ENCODE measurements around the gene NKAIN1.
A peak's percentile ranks its signal among the peaks of the same experiment; 100 is the strongest.

The NKAIN1 gene

GRCh38 chr1:31234870-31235269, 4.8 kb downstream of the NKAIN1 start:
- DNase-seq (ENCODE audit: low read depth), result no peak

GRCh38 chr1:31234123-31234708, 5.5 kb downstream of the NKAIN1 start:
- H3K4me3 ChIP-seq (ENCODE audit: low read depth, low read length), result no peak overlapping the region
- no peak for DNase-seq (ENCODE audit: low read depth)

More at GRCh38 chr1:31234870-31235269, 4.8 kb downstream of the NKAIN1 start:
- H3K4me3 ChIP-seq (ENCODE audit: low read depth, low read length), result no peak overlapping the region

DNA sequence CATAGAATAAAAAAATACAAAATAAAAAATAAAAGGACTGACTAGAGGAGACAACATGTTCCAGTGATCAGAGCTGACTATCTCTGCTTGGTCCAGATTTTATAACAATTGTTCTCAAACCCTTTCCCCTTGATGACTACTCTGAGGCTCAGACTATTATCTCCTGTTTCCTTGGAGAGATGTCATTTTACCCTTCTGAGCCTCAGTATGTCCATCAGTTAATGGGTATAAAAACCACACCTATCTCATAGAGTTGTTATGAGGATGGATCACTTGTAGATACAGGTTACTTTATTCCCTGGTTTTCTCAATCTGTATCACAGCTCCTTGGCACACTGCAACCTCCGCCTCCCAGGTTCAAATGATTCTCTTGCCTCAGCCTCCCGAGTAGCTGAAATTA, 7.0 kb downstream of the NKAIN1 start:
- no peak overlapping the region for H3K4me3 ChIP-seq (ENCODE audit: low read depth, low read length)
- no peak for DNase-seq (ENCODE audit: low read depth)

GRCh38 chr1:31231802-31232201, 7.9 kb downstream of the NKAIN1 start:
- no peak overlapping the region for H3K4me3 ChIP-seq (ENCODE audit: low read depth, low read length)
- no peak for DNase-seq (ENCODE audit: low read depth)

GRCh38 chr1:31230378-31230777, 9.3 kb downstream of the NKAIN1 start:
- no peak for DNase-seq (ENCODE audit: low read depth)
- H3K4me3 ChIP-seq (ENCODE audit: low read depth, low read length), result no peak overlapping the region

GRCh38 chr1:31228986-31229385, 10.7 kb downstream of the NKAIN1 start:
- DNase-seq (ENCODE audit: low read depth), result no peak
- no peak overlapping the region for H3K4me3 ChIP-seq (ENCODE audit: low read depth, low read length)

- no peak for DNase-seq (ENCODE audit: low read depth)
- no peak overlapping the region for H3K4me3 ChIP-seq (ENCODE audit: low read depth, low read length)
Measured at GRCh38 chr1:31227891-31228568, 11.7 kb downstream of the NKAIN1 start.

GRCh38 chr1:31224068-31224467, 15.6 kb downstream of the NKAIN1 start:
- no peak for DNase-seq (ENCODE audit: low read depth)
- H3K4me3 ChIP-seq (ENCODE audit: low read depth, low read length), result no peak overlapping the region

- DNase-seq (ENCODE audit: low read depth), result no peak
- H3K4me3 ChIP-seq (ENCODE audit: low read depth, low read length), result no peak overlapping the region
Measured at GRCh38 chr1:31222176-31222575, 17.5 kb downstream of the NKAIN1 start.

DNA sequence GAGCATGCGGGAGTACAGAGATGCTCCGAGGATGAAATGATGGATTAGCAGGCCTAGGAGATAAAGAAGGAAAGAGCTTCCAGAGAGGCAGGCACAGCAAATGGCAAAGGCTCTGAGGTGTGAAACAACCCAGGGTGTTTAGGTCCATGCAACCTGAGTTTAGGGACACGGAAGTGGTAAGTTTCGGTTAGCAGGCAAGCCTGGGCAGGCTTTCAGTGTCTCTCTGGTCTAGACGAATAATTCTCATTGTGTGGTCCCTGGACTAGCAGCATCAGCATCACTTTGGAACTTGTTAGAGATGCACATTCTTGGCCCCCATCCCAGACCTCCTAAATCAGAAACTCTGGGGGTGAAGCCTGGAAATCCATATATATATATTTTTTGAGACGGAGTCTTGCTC, 18.6 kb downstream of the NKAIN1 start:
- no peak overlapping the region for H3K4me3 ChIP-seq (ENCODE audit: low read depth, low read length)
- DNase-seq (ENCODE audit: low read depth), result no peak

DNA sequence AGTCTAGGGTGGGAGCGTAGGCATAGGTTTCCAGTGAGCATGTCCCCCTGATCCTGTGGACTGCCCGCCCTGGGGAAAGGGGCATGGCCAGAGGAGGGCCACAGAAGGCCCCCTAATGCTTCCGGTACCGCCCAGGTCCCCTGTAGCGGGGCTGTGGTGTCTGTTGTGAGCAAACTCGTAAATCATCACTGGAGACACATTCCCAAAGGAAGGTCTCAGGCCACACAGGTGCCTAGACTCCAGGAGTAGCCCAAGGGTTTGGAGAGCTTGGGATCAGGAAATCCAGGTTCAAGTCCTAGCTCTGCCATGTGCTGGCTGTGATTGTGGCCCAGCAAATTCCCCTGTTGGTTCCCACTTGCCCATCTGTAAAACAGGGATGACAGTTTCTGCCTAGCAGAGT, 20.2 kb downstream of the NKAIN1 start:
- no peak overlapping the region for H3K4me3 ChIP-seq (ENCODE audit: low read depth, low read length)
- no peak for DNase-seq (ENCODE audit: low read depth)

DNA sequence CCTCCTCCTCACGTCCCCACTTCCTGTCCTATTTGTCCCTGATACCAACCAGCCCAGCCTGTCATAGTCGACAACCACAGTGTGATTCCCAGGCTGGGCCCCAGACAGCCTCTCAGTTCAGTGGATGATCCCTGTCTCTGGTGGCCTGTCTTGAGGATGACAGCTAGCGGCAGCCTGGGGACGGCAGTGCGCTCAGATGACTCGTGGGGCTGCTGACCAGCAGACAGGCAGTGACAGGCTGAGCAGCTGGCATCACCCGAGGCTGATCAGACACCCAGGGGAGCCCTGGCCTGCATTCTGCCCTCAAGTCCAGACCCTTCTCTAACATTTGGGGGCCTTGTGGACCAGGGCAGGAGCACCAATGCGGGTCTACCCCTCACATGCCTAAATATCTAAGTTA, 21.0 kb downstream of the NKAIN1 start:
- H3K4me3 ChIP-seq (ENCODE audit: low read depth, low read length), result no peak overlapping the region
- no peak for DNase-seq (ENCODE audit: low read depth)

DNA sequence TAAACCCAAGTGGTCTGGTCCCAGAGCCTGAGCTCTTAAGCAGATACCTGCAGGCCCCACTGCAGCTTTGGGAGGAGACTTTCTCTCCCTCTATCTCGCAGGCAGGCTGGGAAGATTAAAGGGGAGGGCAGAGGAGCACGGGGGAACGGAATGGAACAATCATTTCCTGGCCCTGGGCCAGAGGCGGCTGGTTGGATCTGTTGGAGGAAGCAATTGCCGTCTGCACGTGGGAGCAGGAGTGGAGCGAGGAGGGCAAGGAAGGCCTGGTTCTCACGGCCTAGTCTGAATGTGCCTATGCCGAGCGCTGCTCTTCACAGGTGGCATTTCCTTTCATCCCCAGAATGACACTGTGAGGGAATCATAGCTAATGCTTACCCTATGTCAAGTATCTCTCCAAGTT, 23.7 kb downstream of the NKAIN1 start:
- DNase-seq (ENCODE audit: low read depth), result peak; percentile 7
- H3K4me3 ChIP-seq (ENCODE audit: low read depth, low read length), result no peak overlapping the region

GRCh38 chr1:31215065-31215570, 24.6 kb downstream of the NKAIN1 start:
- DNase-seq (ENCODE audit: low read depth), result no peak
- H3K4me3 ChIP-seq (ENCODE audit: low read depth, low read length), result no peak overlapping the region

GRCh38 chr1:31214316-31215064, 25.2 kb downstream of the NKAIN1 start:
- H3K4me3 ChIP-seq (ENCODE audit: low read depth, low read length), result no peak overlapping the region
- DNase-seq (ENCODE audit: low read depth), result no peak

DNA sequence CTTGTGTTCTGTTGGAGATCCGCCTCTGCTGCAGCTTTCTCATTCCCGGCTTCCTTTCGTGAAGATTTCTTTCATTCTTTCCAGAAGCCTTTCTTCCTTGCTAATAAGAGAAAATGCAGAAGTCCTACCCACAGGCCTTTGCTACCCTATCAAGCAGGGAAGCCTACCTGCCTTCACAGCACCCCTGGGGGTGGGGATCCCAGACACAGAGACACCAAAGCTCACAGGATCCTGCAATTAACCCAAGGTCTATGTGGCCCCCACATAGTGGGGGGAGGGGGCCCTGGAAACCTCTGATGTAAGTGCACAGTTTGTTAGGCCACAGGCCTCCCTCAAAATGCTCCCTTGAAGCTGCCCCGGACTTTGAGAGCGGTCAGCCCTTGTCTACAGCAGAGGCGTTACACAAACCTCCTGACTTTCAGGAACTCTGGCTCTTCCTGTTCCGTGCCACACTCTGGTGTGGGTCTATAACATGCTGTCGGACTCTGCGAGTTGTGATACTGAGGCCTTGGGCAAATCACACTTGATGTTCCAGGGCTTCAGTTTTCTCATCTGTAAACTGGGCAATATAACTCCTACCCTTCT, 31.2 kb downstream of the NKAIN1 start:
- no peak overlapping the region for H3K4me3 ChIP-seq (ENCODE audit: low read depth, low read length)
- no peak for DNase-seq (ENCODE audit: low read depth)

DNA sequence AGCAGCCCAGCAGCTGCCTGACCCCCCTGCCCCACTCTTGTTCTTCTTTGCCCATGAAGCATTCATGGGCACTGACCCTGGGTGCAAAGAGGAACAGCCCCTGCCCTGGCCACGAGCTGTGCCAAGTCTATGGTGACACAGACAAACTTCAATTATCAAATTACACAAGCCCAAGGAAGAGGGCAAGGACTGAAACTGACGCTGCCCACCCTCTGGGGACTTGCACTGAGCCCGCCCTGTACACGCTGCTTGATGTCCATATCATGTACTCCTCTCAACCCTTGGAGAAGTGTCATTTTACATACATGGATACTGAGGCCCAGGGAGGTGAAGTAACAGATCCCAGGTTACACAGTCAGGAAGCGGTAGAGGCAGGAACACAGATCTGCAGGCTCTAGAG, 32.1 kb downstream of the NKAIN1 start:
- H3K4me3 ChIP-seq (ENCODE audit: low read depth, low read length), result no peak overlapping the region
- DNase-seq (ENCODE audit: low read depth), result no peak

- H3K4me3 ChIP-seq (ENCODE audit: low read depth, low read length), result no peak overlapping the region
- DNase-seq (ENCODE audit: low read depth), result no peak
Measured at GRCh38 chr1:31207046-31207445, 32.6 kb downstream of the NKAIN1 start.

- H3K4me3 ChIP-seq (ENCODE audit: low read depth, low read length), result no peak overlapping the region
- no peak for DNase-seq (ENCODE audit: low read depth)
Measured at GRCh38 chr1:31203215-31203614, 36.5 kb downstream of the NKAIN1 start.

GRCh38 chr1:31201931-31202360, 37.7 kb downstream of the NKAIN1 start:
- no peak overlapping the region for H3K4me3 ChIP-seq (ENCODE audit: low read depth, low read length)
- no peak for DNase-seq (ENCODE audit: low read depth)

Measured in skeletal muscle cell (primary cell).